Activated CD4-positive, alpha-beta T cell treated with anti-CD3 and anti-CD28 coated beads, Interleukin-2, amount 50 U/mL, for 48 hours (primary cell): Measurements from ENCODE around the gene ESPNL.

Experiments
- DNase-seq, 2 experiments: peaks; one replicate each; pipeline ENCODE4 v3.0.0-alpha.2; 2020

Gene ESPNL

GRCh38 chr2:238080518-238080917, 19.6 kb upstream of the ESPNL start:
- DNase-seq = no peak

GRCh38 chr2:238081150-238081549, 19.0 kb upstream of the ESPNL start:
- DNase-seq = no peak

GRCh38 chr2:238081561-238081960, 18.6 kb upstream of the ESPNL start:
- DNase-seq = no peak

GRCh38 chr2:238082151-238082550, 18.0 kb upstream of the ESPNL start:
- DNase-seq = no peak

GRCh38 chr2:238082827-238083226, 17.3 kb upstream of the ESPNL start:
- no peak for DNase-seq

GRCh38 chr2:238083919-238084318, 16.2 kb upstream of the ESPNL start:
- DNase-seq = no peak

- peak in 1 of 2 experiments; percentile 1 for DNase-seq
Observed at GRCh38 chr2:238084761-238085160, 15.4 kb upstream of the ESPNL start.

- no peak for DNase-seq
Observed at GRCh38 chr2:238085899-238086298, 14.2 kb upstream of the ESPNL start.

- DNase-seq = no peak
Observed at GRCh38 chr2:238087211-238087610, 12.9 kb upstream of the ESPNL start.

GRCh38 chr2:238090887-238091286, 9.3 kb upstream of the ESPNL start:
- DNase-seq = no peak

GRCh38 chr2:238091436-238092060, 8.6 kb upstream of the ESPNL start:
- DNase-seq = peak in 1 of 2 experiments; percentile 1

GRCh38 chr2:238092486-238093035, 7.6 kb upstream of the ESPNL start:
- DNase-seq = peak in 1 of 2 experiments; percentile 2

GRCh38 chr2:238093181-238094140, 6.7 kb upstream of the ESPNL start:
- peak in 1 of 2 experiments; percentile 3 for DNase-seq

- no peak for DNase-seq
Observed at GRCh38 chr2:238094438-238095022, 5.6 kb upstream of the ESPNL start.

GRCh38 chr2:238095143-238095542, 5.0 kb upstream of the ESPNL start:
- peak in 1 of 2 experiments; percentile 2 for DNase-seq

- DNase-seq = peak in 1 of 2 experiments; percentile 2
Observed at GRCh38 chr2:238096311-238097011, 3.7 kb upstream of the ESPNL start.

- peak in 1 of 2 experiments; percentile 4 for DNase-seq
Observed at GRCh38 chr2:238097201-238097987, 2.7 kb upstream of the ESPNL start.

GRCh38 chr2:238097988-238098871, 1.9 kb upstream of the ESPNL start:
- peak in 1 of 2 experiments; percentile 15 for DNase-seq

GRCh38 chr2:238098901-238099713, 1.0 kb upstream of the ESPNL start:
- DNase-seq = peak in 1 of 2 experiments; percentile 3

- peak in 1 of 2 experiments; percentile 5 for DNase-seq
Observed at GRCh38 chr2:238099714-238100048, 459 bp upstream of the ESPNL start.
